Activated CD4-positive, alpha-beta T cell treated with anti-CD3 and anti-CD28 coated beads for 36 hours (primary cell): ENCODE data around the gene PALM2AKAP2. TPM values are rescaled to one million over a fixed set of nuclear protein-coding genes. Genes with fewer than 3 reads are reported as not detected.

Experiments
- ATAC-seq: fragments of 200-7000 bp; cut with Tn5 transposase; one replicate; pipeline ENCODE4 v1.10.0; 2021; ENCODE audit warnings: mild to moderate bottlenecking, moderate library complexity
- CTCF ChIA-PET: fragments of 350-600 bp; sonication (Branson Sonifier 250); formaldehyde crosslinking; loops from one replicate; lab custom pipeline; 2021; ENCODE audit warnings: antibody characterized with exemption; lab: Charles Lee
- POLR2A ChIA-PET: fragments of 350-600 bp; sonication (Branson Sonifier 250); formaldehyde crosslinking; loops from one replicate; lab custom pipeline; 2021; ENCODE audit warnings: antibody characterized with exemption, inconsistent platforms; lab: Charles Lee
- DNase-seq: peaks from one replicate; pipeline ENCODE4 v3.0.0-alpha.2; 2020
- H3K27ac Mint-ChIP-seq: one replicate; pipeline ENCODE4 v1.8.0; 2021; ENCODE audit warnings: mixed read lengths
- H3K27me3 Mint-ChIP-seq: one replicate; pipeline ENCODE4 v1.8.0; 2021; ENCODE audit warnings: mixed read lengths
- H3K36me3 Mint-ChIP-seq: one replicate; pipeline ENCODE4 v1.8.0; 2021; ENCODE audit warnings: low read depth, mixed read lengths
- H3K4me1 Mint-ChIP-seq: one replicate; pipeline ENCODE4 v1.8.0; 2021; ENCODE audit warnings: mixed read lengths
- H3K4me3 Mint-ChIP-seq: one replicate; pipeline ENCODE4 v1.8.0; 2021; ENCODE audit warnings: mild to moderate bottlenecking, moderate library complexity, mixed read lengths
- H3K9me3 Mint-ChIP-seq: one replicate; pipeline ENCODE4 v1.8.0; 2021; ENCODE audit warnings: low read depth, mixed read lengths
- intact Hi-C, 2 experiments: fragments of 100-400 bp; cut with DNase I in 1 of 2; cut with micrococcal nuclease in 1 of 2; formaldehyde crosslinking; loops; one replicate each; pipeline versions ENCODE4 v1.14.2 to v1.15.1; 2022 to 2024; cut with DNase I, micrococcal nuclease
- total RNA-seq, 2 experiments: library from RNA; stranded (reverse); gene quantifications; one replicate each; pipeline ENCODE4 v1.2.3, GENCODE V29; 2021

PALM2AKAP2 gene
- total RNA-seq, 2 experiments from 2014 or later = 0.39 to 1.0 TPM

GRCh38 chr9:109794361-109795012, 14.5 kb downstream of the PALM2AKAP2 start:
- H3K27ac Mint-ChIP-seq = no peak overlapping the region
- no peak overlapping the region for H3K4me3 Mint-ChIP-seq
- ChIA-PET CTCF (no interaction called here), POLR2A (no interaction called here)
- no peak for ATAC-seq
- no peaks in the 10 kb centered on the region for H3K36me3 Mint-ChIP-seq
- no peaks in the 10 kb centered on the region for H3K9me3 Mint-ChIP-seq
- H3K4me1 Mint-ChIP-seq = no peaks in the 10 kb centered on the region
- peaks cover 8% of the 10 kb centered on the region for H3K27me3 Mint-ChIP-seq
- no peak for DNase-seq
- intact Hi-C loops = no loop called here

- H3K36me3 Mint-ChIP-seq = no peaks in the 10 kb centered on the region
These were observed 15.6 kb downstream of the PALM2AKAP2 start for GRCh38 chr9:109795613-109796012.

DNA sequence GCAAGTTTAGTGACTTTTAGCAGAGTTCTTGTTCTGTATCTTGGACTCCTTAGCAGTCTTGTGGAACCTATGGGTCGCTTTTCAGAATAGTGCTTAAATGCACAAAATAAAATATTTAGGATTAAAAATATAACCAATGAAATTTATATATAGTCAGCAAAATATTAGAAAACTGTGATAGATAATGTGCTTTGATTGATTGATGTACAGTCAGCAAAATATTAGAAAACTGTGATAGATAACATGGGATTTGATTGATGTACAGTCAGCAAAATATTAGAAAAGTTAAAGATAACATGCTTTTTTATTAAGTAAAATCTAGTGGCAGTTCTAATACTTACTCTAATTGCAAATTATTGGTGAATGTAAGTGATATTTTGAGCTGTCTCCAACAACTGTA, 16.1 kb downstream of the PALM2AKAP2 start:
- ChIA-PET CTCF (no interaction called here), POLR2A (no interaction called here)
- peaks cover 8% of the 10 kb centered on the region for H3K27me3 Mint-ChIP-seq
- H3K4me1 Mint-ChIP-seq = no peaks in the 10 kb centered on the region
- no peaks in the 10 kb centered on the region for H3K9me3 Mint-ChIP-seq
- H3K36me3 Mint-ChIP-seq = no peaks in the 10 kb centered on the region
- intact Hi-C loops = no loop called here
- H3K27ac Mint-ChIP-seq = no peak overlapping the region
- ATAC-seq (no peak), DNase-seq (no peak)
- H3K4me3 Mint-ChIP-seq = no peak overlapping the region

More at GRCh38 chr9:109795613-109796012, 15.6 kb downstream of the PALM2AKAP2 start:
- intact Hi-C loops = no loop called here
- ChIA-PET POLR2A (no interaction called here), CTCF (no interaction called here)
- Mint-ChIP-seq H3K27ac (no peak overlapping the region), H3K9me3 (no peaks in the 10 kb centered on the region), H3K4me3 (no peak overlapping the region), H3K4me1 (no peaks in the 10 kb centered on the region), H3K27me3 (peaks cover 8% of the 10 kb centered on the region)
- DNase-seq (no peak), ATAC-seq (no peak)

- peaks cover 9% of the 10 kb centered on the region for H3K27me3 Mint-ChIP-seq
- no peak for DNase-seq
- POLR2A ChIA-PET = no interaction called here
- H3K4me1 Mint-ChIP-seq = no peaks in the 10 kb centered on the region
- CTCF ChIA-PET = interaction anchor here (1.8 kb wide), 1 partner anchor 21 kb away, joined by 10 read pairs; no protein-coding TSS in a partner anchor
- no peak for ATAC-seq
- intact Hi-C loops = no loop called here
- H3K9me3 Mint-ChIP-seq = no peaks in the 10 kb centered on the region
- no peak overlapping the region for H3K27ac Mint-ChIP-seq
- H3K36me3 Mint-ChIP-seq = no peaks in the 10 kb centered on the region
- H3K4me3 Mint-ChIP-seq = no peak overlapping the region
These were observed 17.0 kb downstream of the PALM2AKAP2 start for GRCh38 chr9:109797006-109797405.

- Mint-ChIP-seq H3K36me3 (no peaks in the 10 kb centered on the region), H3K27me3 (peaks cover 7% of the 10 kb centered on the region), H3K4me1 (no peaks in the 10 kb centered on the region), H3K27ac (no peak overlapping the region), H3K9me3 (no peaks in the 10 kb centered on the region), H3K4me3 (no peak overlapping the region)
- intact Hi-C loops = no loop called here
- CTCF ChIA-PET = interaction anchor here (1.8 kb wide), 1 partner anchor 20 kb away, joined by 10 read pairs; no protein-coding TSS in a partner anchor
- POLR2A ChIA-PET = no interaction called here
- DNase-seq (no peak), ATAC-seq (no peak)
These were observed 17.5 kb downstream of the PALM2AKAP2 start for GRCh38 chr9:109797509-109797908.

DNA sequence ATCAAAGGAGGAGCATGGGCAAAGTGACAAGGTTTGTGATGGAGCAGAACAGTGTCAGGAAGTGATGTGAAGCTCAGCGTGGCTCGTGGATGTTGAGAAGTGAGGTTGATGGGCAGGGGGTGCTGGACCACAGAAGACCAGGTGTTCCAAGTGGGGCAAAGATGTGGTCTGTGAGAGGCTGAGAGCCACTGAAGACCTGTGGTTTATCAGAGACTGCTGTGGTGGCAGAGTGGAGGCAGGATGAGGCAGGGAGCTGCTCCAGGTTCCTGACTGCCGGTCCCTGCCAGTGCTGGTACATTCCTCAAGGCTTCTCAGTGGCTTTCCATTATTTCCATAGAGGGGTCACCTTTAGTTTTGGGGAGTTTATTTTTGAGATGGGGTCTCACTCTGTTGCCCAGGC, 19.1 kb downstream of the PALM2AKAP2 start:
- H3K27ac Mint-ChIP-seq = no peak overlapping the region
- no peaks in the 10 kb centered on the region for H3K36me3 Mint-ChIP-seq
- no peaks in the 10 kb centered on the region for H3K9me3 Mint-ChIP-seq
- ChIA-PET CTCF (no interaction called here), POLR2A (no interaction called here)
- ATAC-seq = no peak
- intact Hi-C loops = no loop called here
- H3K4me1 Mint-ChIP-seq = no peaks in the 10 kb centered on the region
- H3K4me3 Mint-ChIP-seq = no peak overlapping the region
- no peak for DNase-seq
- H3K27me3 Mint-ChIP-seq = peaks cover 6% of the 10 kb centered on the region

- POLR2A ChIA-PET = no interaction called here
- H3K4me3 Mint-ChIP-seq = no peak overlapping the region
- peaks cover 6% of the 10 kb centered on the region for H3K27me3 Mint-ChIP-seq
- ATAC-seq (no peak), DNase-seq (no peak)
- no peaks in the 10 kb centered on the region for H3K9me3 Mint-ChIP-seq
- H3K4me1 Mint-ChIP-seq = no peaks in the 10 kb centered on the region
- no peak overlapping the region for H3K27ac Mint-ChIP-seq
- intact Hi-C loops = no loop called here
- CTCF ChIA-PET = no interaction called here
- no peaks in the 10 kb centered on the region for H3K36me3 Mint-ChIP-seq
These were observed 19.8 kb downstream of the PALM2AKAP2 start for GRCh38 chr9:109799792-109800191.

GRCh38 chr9:109801484-109801883, 21.5 kb downstream of the PALM2AKAP2 start:
- Mint-ChIP-seq H3K4me3 (no peak overlapping the region), H3K27ac (no peak overlapping the region), H3K27me3 (peaks cover 4% of the 10 kb centered on the region), H3K4me1 (no peaks in the 10 kb centered on the region), H3K9me3 (no peaks in the 10 kb centered on the region), H3K36me3 (no peaks in the 10 kb centered on the region)
- ATAC-seq = no peak
- no peak for DNase-seq
- ChIA-PET CTCF (no interaction called here), POLR2A (no interaction called here)
- intact Hi-C loops = no loop called here

- intact Hi-C loops = no loop called here
- peaks cover 7% of the 10 kb centered on the region for H3K27me3 Mint-ChIP-seq
- no peaks in the 10 kb centered on the region for H3K36me3 Mint-ChIP-seq
- no peaks in the 10 kb centered on the region for H3K4me1 Mint-ChIP-seq
- ATAC-seq (no peak), DNase-seq (no peak)
- H3K4me3 Mint-ChIP-seq = no peak overlapping the region
- POLR2A ChIA-PET = no interaction called here
- H3K9me3 Mint-ChIP-seq = no peaks in the 10 kb centered on the region
- CTCF ChIA-PET = no interaction called here
- H3K27ac Mint-ChIP-seq = no peak overlapping the region
These were observed 22.5 kb downstream of the PALM2AKAP2 start for GRCh38 chr9:109802491-109802890.

DNA sequence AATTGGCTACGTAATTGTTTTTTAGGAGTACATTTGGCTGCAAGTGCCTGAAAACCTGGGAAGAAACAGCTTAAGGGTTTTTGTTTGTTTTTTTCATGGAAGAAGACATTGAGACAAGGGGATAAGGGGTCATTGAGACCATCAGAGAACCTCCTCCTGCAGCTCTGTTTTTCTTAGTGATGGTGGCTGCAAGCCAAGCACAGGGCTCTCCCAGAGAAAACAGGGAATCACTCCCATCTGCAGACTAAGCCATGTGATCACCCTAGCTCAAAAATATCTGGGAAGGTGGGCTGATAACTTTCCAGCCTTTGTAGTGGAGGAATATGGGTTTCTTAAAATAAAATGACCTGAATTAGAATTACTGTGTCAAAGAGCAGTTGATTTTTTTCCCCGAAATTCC, 25.1 kb downstream of the PALM2AKAP2 start:
- Mint-ChIP-seq H3K4me1 (no peaks in the 10 kb centered on the region), H3K27me3 (peaks cover 6% of the 10 kb centered on the region), H3K27ac (no peak overlapping the region), H3K4me3 (no peak overlapping the region), H3K36me3 (no peaks in the 10 kb centered on the region), H3K9me3 (peaks cover 7% of the 10 kb centered on the region)
- intact Hi-C loops = no loop called here
- ChIA-PET POLR2A (no interaction called here), CTCF (interaction anchor here (1.4 to 1.5 kb wide), 2 partner anchors 13 to 18 kb away, joined by 3 to 4 read pairs; no protein-coding TSS in a partner anchor)
- no peak for DNase-seq
- no peak for ATAC-seq

DNA sequence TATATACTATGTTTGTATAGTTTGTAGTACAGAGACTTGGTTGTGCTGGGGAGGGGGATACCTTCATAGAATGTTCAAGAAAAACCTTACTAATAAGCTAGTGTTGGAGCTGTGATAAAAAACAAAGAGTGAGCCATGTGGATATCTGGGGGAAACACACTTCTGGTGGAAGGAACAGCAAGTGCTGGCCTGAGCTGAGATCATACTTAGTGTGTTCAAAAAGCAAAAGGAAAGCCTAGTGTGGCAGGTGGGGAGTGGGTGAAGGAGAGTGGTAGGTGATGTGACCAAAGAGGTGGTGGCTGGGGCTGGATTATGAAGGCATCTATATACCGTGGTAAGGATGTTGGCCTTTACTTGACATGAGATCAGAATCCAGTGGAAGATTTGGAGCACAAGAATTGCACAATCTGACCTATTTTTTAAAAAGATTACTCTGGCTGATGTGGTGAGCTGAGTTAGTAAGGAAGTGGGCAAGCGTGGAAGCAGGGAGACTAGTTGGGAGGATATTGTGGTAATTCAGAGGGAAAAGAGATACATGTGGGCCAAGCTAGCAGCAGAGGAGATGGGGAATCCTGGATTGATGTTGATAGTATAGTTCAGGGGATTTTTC, 26.6 kb downstream of the PALM2AKAP2 start:
- Mint-ChIP-seq H3K4me1 (no peaks in the 10 kb centered on the region), H3K9me3 (peaks cover 7% of the 10 kb centered on the region), H3K27ac (no peak overlapping the region), H3K27me3 (peaks cover 10% of the 10 kb centered on the region), H3K36me3 (no peaks in the 10 kb centered on the region), H3K4me3 (no peak overlapping the region)
- no peak for ATAC-seq
- DNase-seq = no peak
- intact Hi-C loops = no loop called here
- CTCF ChIA-PET = interaction anchor here (0.8 to 0.9 kb wide), 2 partner anchors 12 to 251 kb away, joined by 3 to 4 read pairs; no protein-coding TSS in a partner anchor
- POLR2A ChIA-PET = no interaction called here

DNA sequence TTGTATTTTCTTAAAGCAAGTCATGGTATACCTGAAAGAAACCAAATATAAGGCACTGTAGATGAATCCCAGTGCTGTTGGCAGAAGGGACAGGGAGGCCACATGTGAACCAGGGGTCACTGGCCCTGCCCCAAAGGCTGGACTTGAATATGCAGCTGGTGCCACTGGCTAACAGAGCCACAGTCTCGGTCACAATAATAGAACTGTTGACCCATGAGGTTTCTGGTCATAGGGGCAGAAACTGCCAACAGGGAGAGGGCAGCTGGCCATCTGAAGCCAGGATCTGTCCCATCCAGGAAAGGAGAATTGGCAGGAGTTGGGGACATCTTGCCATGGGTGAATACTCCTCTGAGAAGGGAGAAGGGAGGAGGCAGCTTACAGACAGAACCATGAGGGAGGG, 31.9 kb downstream of the PALM2AKAP2 start:
- POLR2A ChIA-PET = no interaction called here
- Mint-ChIP-seq H3K27ac (no peak overlapping the region), H3K4me1 (no peaks in the 10 kb centered on the region), H3K9me3 (peaks cover 7% of the 10 kb centered on the region), H3K36me3 (no peaks in the 10 kb centered on the region), H3K27me3 (peaks cover 8% of the 10 kb centered on the region), H3K4me3 (no peak overlapping the region)
- ATAC-seq = no peak
- intact Hi-C loops = no loop called here
- no peak for DNase-seq
- CTCF ChIA-PET = no interaction called here
